HEK293 (cell line): ENCODE measurements around the gene RNASEH2A.

Source experiments
- CTCF ChIA-PET: fragments of 350-600 bp; formaldehyde crosslinking; extraction: SDS; loops from one replicate; lab custom pipeline; 2021; ENCODE audit warnings: antibody characterized with exemption; lab: Yijun Ruan, JAX
- POLR2A ChIA-PET: fragments of 300-600 bp; formaldehyde crosslinking; extraction: SDS; loops from one replicate; lab custom pipeline; 2020; ENCODE audit warnings: antibody characterized with exemption, inconsistent platforms; lab: Yijun Ruan, JAX
- H3K27ac ChIP-seq: fragments of 200-500 bp; sonication (Bioruptor generic); 2 replicates; pipeline ENCODE4 v1.5.1; 2014; ENCODE audit warnings: low read depth, low read length, control low read depth, inconsistent platforms; ENCODE audit errors: extremely low read depth
- H3K36me3 ChIP-seq, 2 experiments: fragments of 200-500 bp in 1 of 2; sonication (Bioruptor generic) in 1 of 2; 1 replicate in 1 of 2; 2 replicates in 1 of 2; pipeline ENCODE4 v1.5.1; 2014 to 2017; ENCODE audit warnings: inconsistent platforms in 2 of 2, low read length in 2 of 2; ENCODE audit not compliant: control insufficient read depth in 2 of 2, insufficient read depth in 1 of 2
- H3K4me1 ChIP-seq: fragments of 200-500 bp; sonication (Bioruptor generic); 2 replicates; pipeline ENCODE4 v1.5.1; 2014; ENCODE audit warnings: mild to moderate bottlenecking, low read length, inconsistent platforms; ENCODE audit not compliant: control insufficient read depth, insufficient read depth
- H3K4me3 ChIP-seq: 2 replicates; pipeline ENCODE4 v1.5.1; 2011; ENCODE audit warnings: low read depth, mild to moderate bottlenecking, control low read depth, low read length, moderate library complexity
- H3K9me3 ChIP-seq: fragments of 200-500 bp; sonication (Bioruptor generic); 2 replicates; pipeline ENCODE4 v1.5.1; 2014; ENCODE audit warnings: low read depth, low read length, inconsistent platforms; ENCODE audit not compliant: control insufficient read depth, insufficient read depth
- CTCF ChIP-seq: fragments of 450-650 bp; formaldehyde crosslinking; IDR thresholded peaks from 2 replicates; pipeline ENCODE4 v1.5.1; 2016; ENCODE audit warnings: missing biosample characterization, missing genetic modification characterization
- ELK4 ChIP-seq: IDR thresholded peaks from 2 replicates; pipeline ENCODE4 v1.6.1; 2011; ENCODE audit warnings: mild to moderate bottlenecking, low read depth, low read length, borderline replicate concordance
- KLF9 ChIP-seq: fragments of 450-650 bp; formaldehyde crosslinking; IDR thresholded peaks from 2 replicates; pipeline ENCODE4 v1.5.1; 2016; ENCODE audit warnings: missing biosample characterization, missing genetic modification characterization, low read depth
- REPIN1 ChIP-seq: fragments of 450-650 bp; formaldehyde crosslinking; IDR thresholded peaks from 2 replicates; pipeline ENCODE4 v1.5.1; 2017; ENCODE audit warnings: missing biosample characterization, missing genetic modification characterization, low read depth
- TSHZ1 ChIP-seq: fragments of 450-650 bp; formaldehyde crosslinking; IDR thresholded peaks from 2 replicates; pipeline ENCODE4 v1.5.1; 2016; ENCODE audit warnings: missing biosample characterization, missing genetic modification characterization, borderline replicate concordance
- YY2 ChIP-seq: fragments of 450-650 bp; formaldehyde crosslinking; IDR thresholded peaks from 2 replicates; pipeline ENCODE4 v1.5.1; 2016; ENCODE audit warnings: missing biosample characterization, missing genetic modification characterization
- ZBTB17 ChIP-seq: fragments of 450-650 bp; formaldehyde crosslinking; IDR thresholded peaks from 2 replicates; pipeline ENCODE4 v1.5.1; 2016; ENCODE audit warnings: missing biosample characterization, missing genetic modification characterization
- ZFP37 ChIP-seq: fragments of 450-650 bp; formaldehyde crosslinking; IDR thresholded peaks from 2 replicates; pipeline ENCODE4 v1.5.1; 2016; ENCODE audit warnings: missing biosample characterization, missing genetic modification characterization
- ZNF2 ChIP-seq: fragments of 450-650 bp; formaldehyde crosslinking; IDR thresholded peaks from 2 replicates; pipeline ENCODE4 v1.5.1; 2016; ENCODE audit warnings: missing biosample characterization, missing genetic modification characterization
- ZNF280D ChIP-seq: fragments of 450-650 bp; formaldehyde crosslinking; IDR thresholded peaks from 2 replicates; pipeline ENCODE4 v1.5.1; 2016; ENCODE audit warnings: missing biosample characterization, missing genetic modification characterization
- ZNF362 ChIP-seq: fragments of 450-650 bp; formaldehyde crosslinking; IDR thresholded peaks from 2 replicates; pipeline ENCODE4 v1.5.1; 2016; ENCODE audit warnings: missing biosample characterization, missing genetic modification characterization
- ZNF449 ChIP-seq: fragments of 450-650 bp; formaldehyde crosslinking; IDR thresholded peaks from 2 replicates; pipeline ENCODE4 v1.5.1; 2017; ENCODE audit warnings: missing biosample characterization, mild to moderate bottlenecking, missing genetic modification characterization, moderate library complexity
- ZNF529 ChIP-seq: fragments of 450-650 bp; formaldehyde crosslinking; IDR thresholded peaks from 2 replicates; pipeline ENCODE4 v1.5.1; 2017; ENCODE audit warnings: missing genetic modification characterization, missing biosample characterization; ENCODE audit not compliant: insufficient replicate concordance
- ZNF580 ChIP-seq: fragments of 450-650 bp; formaldehyde crosslinking; IDR thresholded peaks from 2 replicates; pipeline ENCODE4 v1.5.1; 2016; ENCODE audit warnings: missing biosample characterization, missing genetic modification characterization
- ZNF596 ChIP-seq: fragments of 450-650 bp; IDR thresholded peaks from 2 replicates; pipeline ENCODE4 v1.5.0; 2018; ENCODE audit warnings: missing biosample characterization, mild to moderate bottlenecking, missing genetic modification characterization, moderate library complexity
- ZNF626 ChIP-seq: fragments of 450-650 bp; sonication (Bioruptor Pico); formaldehyde crosslinking; IDR thresholded peaks from 2 replicates; pipeline ENCODE4 v1.5.1; 2018; ENCODE audit warnings: missing biosample characterization, missing genetic modification characterization, inconsistent platforms
- ZNF747 ChIP-seq: fragments of 450-650 bp; formaldehyde crosslinking; IDR thresholded peaks from 2 replicates; pipeline ENCODE4 v1.5.1; 2016; ENCODE audit warnings: missing biosample characterization, missing genetic modification characterization

The RNASEH2A gene

GRCh38 chr19:12791345-12792050, 14.9 kb upstream of the RNASEH2A start, which contains the start of gene JUNB (continued):
- TF ChIP-seq ELK4 (no peak), ZNF449 (tag by site-specific recombination) (peak; percentile 67), ZNF2 (peak; percentile 74; the same call in 1 of the 2 replicates), YY2 (tag by site-specific recombination) (peak; percentile 31; the same call in 1 of the 2 replicates), ZNF626 (tag by site-specific recombination) (no peak), ZNF580 (tag by site-specific recombination) (0 out of 2 replicates have a peak, but pooled peaks have one; percentile 35), ZNF529 (tag by site-specific recombination) (no peak), KLF9 (tag by site-specific recombination) (peak; percentile 5; the same call in 1 of the 2 replicates), TSHZ1 (tag by site-specific recombination) (no peak), ZNF747 (tag by site-specific recombination) (peak; percentile 51; the same call in 1 of the 2 replicates), ZBTB17 (tag by site-specific recombination) (peak; percentile 78), ZFP37 (tag by site-specific recombination) (peak; percentile 87)

- CTCF ChIA-PET: interaction anchor here (0.6 to 16.5 kb wide), 4 partner anchors 15 to 75 kb away, joined by 4 to 386 read pairs (median 119); partner anchors contain the start of gene HOOK2
- H3K36me3 ChIP-seq: peaks cover 3 to 5% of the 10 kb centered on the region in 2 experiments; a peak in 2 of 3 replicates
- H3K4me1 ChIP-seq: peaks cover 21% of the 10 kb centered on the region
- POLR2A ChIA-PET: interaction anchor here (0.8 to 3.6 kb wide), 21 partner anchors 9 to 141 kb away, joined by 3 to 42 read pairs (median 4); partner anchors contain the start of genes DHPS, DNASE2, FARSA and PRDX2
- H3K27ac ChIP-seq: peak overlapping the region; percentile 58; the same call in 1 of the 2 replicates
- no peaks in the 10 kb centered on the region for H3K9me3 ChIP-seq
- H3K4me3 ChIP-seq: peak overlapping the region; percentile 43
- TF ChIP-seq ZNF280D (tag by site-specific recombination): no peak
- TF ChIP-seq ZNF362 (tag by site-specific recombination): no peak
- no peak for TF ChIP-seq CTCF (tag by site-specific recombination)
- no peak for TF ChIP-seq ZNF596 (tag by site-specific recombination)
- TF ChIP-seq REPIN1: no peak
These were observed 14.1 kb upstream of the RNASEH2A start for GRCh38 chr19:12792051-12792852.
